ENCODE measurements around the gene SUGP1. TPM values are rescaled to one million over a fixed set of nuclear protein-coding genes. Genes with fewer than 3 reads are reported as not detected.
"Not testable (repeated sequence)": the region's sequence is repeated elsewhere in the genome, so short reads cannot be mapped to it uniquely, and the experiment has no call there.

The SUGP1 gene
- total RNA-seq, 2 donors from 2014 or later, result 13.5 to 16.3 TPM

- no peak overlapping the region for H3K4me3 ChIP-seq
- WGBS, 2 donors, result 93% methylated on average over 6 to 11 of the region's 11 CpGs
- TF ChIP-seq POLR2A (IDR thresholded peaks at IDR 0.05) (no peak), CTCF (IDR thresholded peaks at IDR 0.05) (no peak)
- peaks cover 21 to 31% of the 10 kb centered on the region in 2 donors for H3K36me3 ChIP-seq (replicated peaks in 1 of 2; ENCODE audit: insufficient read depth in 1 of 2, low read depth in 2 of 2)
- no peak overlapping the region for H3K27ac ChIP-seq
- H3K27me3 ChIP-seq, result no peaks in the 10 kb centered on the region
- DNase-seq (no peak), ATAC-seq (no peak)
- no peaks in the 10 kb centered on the region for H3K4me1 ChIP-seq
- intact Hi-C loops (cut with DNase I), result no loop called here
- no peaks in the 10 kb centered on the region for H3K9me3 ChIP-seq
Observed at GRCh38 chr19:19354932-19355331, 34.6 kb upstream of the SUGP1 start.

GRCh38 chr19:19354007-19354406, 33.7 kb upstream of the SUGP1 start:
- no peak overlapping the region for H3K27ac ChIP-seq
- DNase-seq (no peak), ATAC-seq (no peak)
- WGBS, 2 donors, result 58 to 90% methylated on average over 2 to 4 of the region's 5 CpGs
- H3K36me3 ChIP-seq (replicated peaks in 1 of 2; ENCODE audit: insufficient read depth in 1 of 2, low read depth in 2 of 2), result peaks cover 21 to 38% of the 10 kb centered on the region in 2 donors
- no peaks in the 10 kb centered on the region for H3K27me3 ChIP-seq
- TF ChIP-seq POLR2A (IDR thresholded peaks at IDR 0.05) (no peak), CTCF (IDR thresholded peaks at IDR 0.05) (no peak)
- H3K9me3 ChIP-seq, result no peaks in the 10 kb centered on the region
- intact Hi-C loops (cut with DNase I), result no loop called here
- H3K4me1 ChIP-seq, result no peaks in the 10 kb centered on the region
- H3K4me3 ChIP-seq, result no peak overlapping the region

- TF ChIP-seq CTCF (IDR thresholded peaks at IDR 0.05) (no peak), POLR2A (IDR thresholded peaks at IDR 0.05) (no peak)
- H3K4me1 ChIP-seq, result no peaks in the 10 kb centered on the region
- no peak overlapping the region for H3K4me3 ChIP-seq
- intact Hi-C loops (cut with DNase I), result no loop called here
- ATAC-seq (no peak), DNase-seq (no peak)
- H3K36me3 ChIP-seq (replicated peaks in 1 of 2; ENCODE audit: insufficient read depth in 1 of 2, low read depth in 2 of 2), result peaks cover 21 to 45% of the 10 kb centered on the region in 2 donors
- H3K9me3 ChIP-seq, result no peaks in the 10 kb centered on the region
- H3K27me3 ChIP-seq, result no peaks in the 10 kb centered on the region
- no peak overlapping the region for H3K27ac ChIP-seq
- 93 to 100% methylated on average over 1 to 7 of the region's 8 CpGs for WGBS, 2 donors
Observed at GRCh38 chr19:19352823-19353222, 32.5 kb upstream of the SUGP1 start.

- DNase-seq; H3K9me3 ChIP-seq; H3K4me1 ChIP-seq; ATAC-seq; intact Hi-C loops (cut with DNase I); H3K27me3 ChIP-seq; H3K4me3 ChIP-seq; H3K27ac ChIP-seq: not testable (repeated sequence)
- WGBS, 2 donors, result 96 to 97% methylated on average over 8 of the region's 8 CpGs
- H3K36me3 ChIP-seq (replicated peaks in 1 of 2; ENCODE audit: insufficient read depth in 1 of 2, low read depth in 2 of 2), result peaks cover 24 to 47% of the 10 kb centered on the region in 2 donors
Observed at GRCh38 chr19:19350756-19351155, 30.4 kb upstream of the SUGP1 start.

GRCh38 chr19:19349365-19349764, 29.1 kb upstream of the SUGP1 start:
- intact Hi-C loops (cut with DNase I), result no loop called here

More at GRCh38 chr19:19349365-19349764, 29.1 kb upstream of the SUGP1 start:
- Histone ChIP-seq H3K4me3 (no peak overlapping the region), H3K36me3 (replicated peaks in 1 of 2; ENCODE audit: insufficient read depth in 1 of 2, low read depth in 2 of 2) (peaks cover 24 to 47% of the 10 kb centered on the region in 2 donors), H3K27me3 (no peaks in the 10 kb centered on the region), H3K27ac (no peak overlapping the region), H3K4me1 (no peaks in the 10 kb centered on the region), H3K9me3 (no peaks in the 10 kb centered on the region)
- WGBS, 2 donors, result 80 to 87% methylated on average over 1 to 7 of the region's 7 CpGs
- ATAC-seq (no peak), DNase-seq (no peak)
- TF ChIP-seq POLR2A (IDR thresholded peaks at IDR 0.05) (no peak), CTCF (IDR thresholded peaks at IDR 0.05) (no peak)

All from body of pancreas (tissue), 4 donors.